Measurements from ENCODE around the gene ZNF613.
"Not testable (repeated sequence)": the region's sequence is repeated elsewhere in the genome, so short reads cannot be mapped to it uniquely, and the experiment has no call there.

The ZNF613 gene

DNA sequence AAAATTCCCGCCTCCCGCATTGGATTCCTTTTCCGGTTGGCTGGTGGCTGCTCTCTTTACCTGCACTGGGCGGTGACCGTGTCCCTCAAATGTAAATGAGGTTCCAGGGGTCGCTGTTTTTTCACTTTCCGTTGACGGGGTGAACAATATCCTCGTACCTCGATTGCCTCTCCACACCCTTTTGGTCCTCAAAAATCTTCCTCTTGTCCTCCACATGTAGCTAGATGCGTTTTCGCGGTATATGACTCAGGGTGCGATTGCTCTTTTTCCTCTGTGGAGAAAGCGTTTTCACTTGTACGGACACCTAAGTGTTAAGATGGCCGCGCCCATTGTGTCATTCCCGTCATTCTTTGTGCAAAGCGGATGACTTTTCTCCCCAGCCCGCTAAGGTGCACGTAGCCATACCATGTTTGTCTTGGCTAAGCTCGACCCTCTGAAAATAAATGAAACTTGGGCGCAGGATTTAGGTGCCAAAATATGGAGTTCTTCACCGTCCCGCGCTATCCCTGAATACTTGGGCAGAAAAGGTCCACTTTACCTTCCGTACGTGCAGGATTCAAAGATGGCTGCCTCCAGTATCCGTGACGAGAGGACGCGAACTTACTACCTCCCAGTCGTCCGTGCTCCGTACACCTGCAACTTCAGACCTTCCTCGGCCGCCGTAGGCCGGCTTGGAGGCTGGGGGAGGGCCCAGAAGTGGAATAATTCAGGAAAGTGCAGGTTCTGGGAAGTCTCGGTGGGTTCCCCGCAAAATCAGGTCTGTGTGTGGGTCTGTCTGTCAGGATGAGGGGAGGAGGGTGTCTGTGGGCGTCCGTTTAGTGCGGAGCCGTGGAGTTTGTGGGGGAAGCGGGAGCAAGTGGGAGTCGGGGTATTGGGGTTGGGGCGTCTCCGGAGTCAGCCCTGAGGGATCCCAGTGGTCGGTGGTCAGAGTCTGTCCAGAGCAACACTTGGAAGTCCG, at the start of gene ZNF613:
TSS of gene ZNF613 (plus strand) at position 689 of the 958 bp plus-strand sequence. CDS start 8,749 bp downstream, outside the sequence.
- DNase-seq: peak; percentile 82

GRCh38 chr19:51882518-51882917, 44.8 kb upstream of the ZNF613 start:
- no peak for DNase-seq

DNA sequence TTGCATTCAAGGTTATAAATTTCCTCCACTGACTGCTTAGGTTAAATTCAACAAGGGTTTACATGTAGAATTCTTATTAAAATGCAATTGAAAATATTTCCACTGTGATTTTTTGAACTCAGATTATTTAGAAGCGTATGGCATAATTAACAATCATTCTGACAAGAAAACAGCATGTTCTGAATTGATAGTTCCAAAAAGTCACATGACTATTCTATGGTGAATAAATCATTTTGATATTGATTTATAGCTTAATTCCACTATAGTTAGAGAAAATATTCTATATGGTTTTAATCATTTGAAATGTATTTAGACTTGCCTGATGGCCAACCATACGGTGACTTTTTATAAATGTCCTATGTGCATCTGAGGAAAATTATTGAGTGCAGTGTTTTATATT, 42.6 kb upstream of the ZNF613 start:
- DNase-seq: no peak

DNA sequence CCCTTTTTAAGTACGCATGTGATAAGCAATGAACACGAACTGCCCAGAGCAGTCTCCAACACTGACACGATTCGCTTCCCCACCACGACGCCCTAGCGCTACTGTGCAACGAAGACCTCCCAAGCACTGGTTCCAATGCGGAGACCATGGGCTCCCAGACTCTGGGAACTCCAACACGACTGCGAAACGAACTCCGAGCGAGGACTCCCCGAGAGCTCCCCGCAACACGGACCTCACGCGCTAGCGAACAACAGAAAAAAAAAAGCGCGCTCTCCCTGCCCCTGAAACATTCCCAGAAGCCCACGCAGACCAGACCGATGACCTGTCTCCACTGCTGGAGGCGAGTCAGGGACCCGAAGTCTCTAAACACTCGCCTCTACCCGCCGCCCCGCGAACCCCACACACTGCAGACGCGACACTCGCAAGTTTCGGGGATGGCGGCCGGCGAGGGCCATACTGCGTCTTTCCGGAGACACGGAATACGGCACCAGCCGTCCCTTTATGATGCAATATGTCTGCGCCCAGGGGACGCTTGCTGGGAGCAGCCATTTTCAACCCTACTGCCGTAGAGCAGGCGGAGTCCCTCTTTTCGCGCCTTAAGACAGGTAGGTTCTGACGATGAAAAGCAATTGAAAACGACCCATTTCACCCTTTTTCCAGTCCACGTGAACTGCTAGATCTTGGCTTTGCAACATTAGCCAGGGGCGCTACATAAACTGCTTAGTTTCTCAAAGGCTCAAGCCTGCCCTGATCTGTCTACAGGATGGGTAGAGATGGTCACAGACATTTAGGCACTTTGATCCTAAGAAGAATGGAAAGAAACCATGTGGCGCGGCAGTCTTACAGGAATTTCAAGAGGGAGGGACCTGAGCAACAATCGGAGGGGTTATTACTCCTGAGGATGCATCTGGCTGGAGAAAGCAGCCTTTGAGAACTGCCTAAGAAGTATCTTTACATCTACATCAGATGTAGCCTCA, 39.5 kb upstream of the ZNF613 start, which contains the start of gene ZNF577:
TSS of gene ZNF577 (minus strand) at position 430 of the 977 bp plus-strand sequence. CDS start 7,569 bp downstream, outside the sequence.
- DNase-seq: peak; percentile 40

GRCh38 chr19:51889934-51890333, 37.3 kb upstream of the ZNF613 start:
- no peak for DNase-seq

DNA sequence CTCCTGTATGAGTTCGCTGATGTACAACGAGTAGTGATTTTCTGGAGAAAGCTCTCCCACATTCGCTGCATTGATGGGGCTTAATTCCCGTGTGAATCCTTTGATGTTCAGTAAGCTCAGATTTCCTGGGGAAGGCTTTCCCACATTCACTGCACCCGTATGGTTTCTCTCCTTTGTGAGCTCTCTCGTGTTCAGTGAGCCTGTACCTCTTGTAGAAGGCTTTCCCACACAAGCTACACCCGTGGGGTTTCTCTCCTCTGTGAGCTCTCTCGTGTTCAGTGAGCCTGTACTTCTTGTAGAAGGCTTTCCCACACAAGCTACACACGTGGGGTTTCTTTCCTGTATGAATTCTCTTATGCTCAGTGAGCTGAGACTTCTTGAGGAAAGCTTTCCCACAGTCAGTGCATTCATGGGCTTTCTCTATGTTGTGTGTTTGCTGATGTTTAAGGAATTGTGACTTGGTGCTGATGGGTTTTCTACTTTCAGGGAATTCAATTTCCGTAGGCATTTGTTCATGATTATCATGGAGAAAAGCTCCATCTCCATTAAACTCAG, 36.0 kb upstream of the ZNF613 start:
- no peak for DNase-seq

DNA sequence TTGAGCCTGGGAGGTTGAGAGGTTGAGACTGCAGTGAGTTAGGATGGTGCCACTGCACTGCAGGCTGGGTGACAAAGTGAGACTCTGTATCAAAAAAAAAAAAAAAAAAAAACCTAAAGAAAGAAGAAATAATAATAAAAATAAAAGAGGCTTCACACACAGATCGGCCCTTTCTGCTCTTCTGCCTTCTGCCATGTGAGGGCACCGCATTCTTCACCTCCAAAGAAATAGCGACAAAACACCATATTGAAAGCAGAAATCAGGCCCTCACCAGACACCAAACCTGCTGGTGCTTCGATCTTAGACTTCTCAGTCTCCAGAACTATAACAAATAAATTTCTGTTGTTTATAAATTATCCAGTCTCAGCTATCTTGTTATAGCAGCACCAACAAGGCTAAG, 25.4 kb upstream of the ZNF613 start:
- DNase-seq: no peak

DNA sequence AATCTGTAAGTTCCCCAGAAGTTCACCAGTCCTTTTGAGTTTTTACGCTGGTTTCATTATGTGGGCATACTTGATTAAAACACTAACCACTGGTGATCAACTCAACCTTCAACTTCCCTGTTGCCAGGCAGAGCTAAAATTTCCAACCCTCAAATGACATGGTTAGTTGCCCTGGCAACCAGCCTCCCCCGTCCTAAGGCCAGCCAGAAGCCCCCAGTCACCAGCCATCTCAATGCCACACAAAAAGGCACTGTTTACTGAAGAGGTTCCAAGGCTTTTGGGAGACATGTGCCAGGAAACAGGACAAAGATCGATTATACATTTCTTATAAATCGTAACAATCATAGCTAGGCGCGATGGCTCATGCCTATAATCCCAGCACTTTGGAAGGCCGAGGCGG, 24.1 kb upstream of the ZNF613 start:
- no peak for DNase-seq

GRCh38 chr19:51904331-51905165, 22.7 kb upstream of the ZNF613 start, which contains the start of gene ZNF649:
ZNF649 (minus strand) TSS chr19:51905017; CDS start chr19:51900107, 4,910 bp downstream.
- peak; percentile 69 for DNase-seq

- DNase-seq: no peak
Measured at GRCh38 chr19:51905206-51905605, 22.1 kb upstream of the ZNF613 start.

- DNase-seq: not testable (repeated sequence)
Measured at GRCh38 chr19:51905639-51906038, 21.6 kb upstream of the ZNF613 start.

GRCh38 chr19:51906108-51906507, 21.2 kb upstream of the ZNF613 start:
- DNase-seq: not testable (repeated sequence)

DNA sequence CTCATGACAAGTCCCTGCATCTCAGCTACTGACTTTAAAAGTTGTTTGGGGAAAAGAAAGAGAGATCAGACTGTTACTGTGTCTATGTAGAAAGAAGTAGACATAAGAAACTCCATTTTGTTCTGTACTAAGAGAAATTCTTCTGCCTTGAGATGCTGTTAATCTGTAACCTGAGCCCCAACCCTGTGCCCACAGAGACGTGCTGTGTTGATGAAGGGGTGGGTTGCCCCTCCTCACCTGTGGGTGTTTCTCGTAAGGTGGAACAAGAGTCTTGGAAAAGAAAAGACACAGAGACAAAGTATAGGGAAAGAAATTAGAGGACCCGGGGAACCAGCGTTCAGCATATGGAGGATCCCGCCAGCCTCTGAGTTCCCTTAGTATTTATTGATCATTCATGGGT, 19.3 kb upstream of the ZNF613 start:
- DNase-seq: not testable (repeated sequence)

- DNase-seq: no peak
Measured at GRCh38 chr19:51915324-51915867, 11.9 kb upstream of the ZNF613 start.

DNA sequence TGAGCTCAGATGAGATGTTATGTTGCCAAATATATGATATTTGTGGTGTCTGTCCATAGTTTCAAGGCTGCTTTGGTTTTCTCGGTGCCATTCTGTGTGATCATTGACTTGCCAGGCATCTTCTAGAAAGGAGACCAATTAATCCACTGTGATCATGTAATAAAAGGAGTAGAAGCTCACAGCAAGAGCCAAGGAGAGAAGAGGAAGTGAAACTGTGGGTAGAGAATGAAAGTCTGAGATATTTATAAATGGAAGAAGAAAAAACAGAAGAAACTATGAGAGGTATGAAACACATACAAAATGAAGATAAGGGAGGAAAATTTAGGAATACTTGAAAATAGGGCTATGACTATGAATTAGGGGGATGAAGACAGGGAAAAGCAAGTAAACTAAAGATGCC, 11.1 kb upstream of the ZNF613 start:
- DNase-seq: no peak

- no peak for DNase-seq
Measured at GRCh38 chr19:51919606-51920005, 7.7 kb upstream of the ZNF613 start.

- DNase-seq: no peak
Measured at GRCh38 chr19:51921949-51922348, 5.3 kb upstream of the ZNF613 start.

GRCh38 chr19:51926426-51926783, 867 bp upstream of the ZNF613 start:
- no peak for DNase-seq

GRCh38 chr19:51927859-51928258, 587 bp downstream of the ZNF613 start:
- DNase-seq: no peak

- no peak for DNase-seq
Measured at GRCh38 chr19:51931921-51932320, 4.6 kb downstream of the ZNF613 start.

DNA sequence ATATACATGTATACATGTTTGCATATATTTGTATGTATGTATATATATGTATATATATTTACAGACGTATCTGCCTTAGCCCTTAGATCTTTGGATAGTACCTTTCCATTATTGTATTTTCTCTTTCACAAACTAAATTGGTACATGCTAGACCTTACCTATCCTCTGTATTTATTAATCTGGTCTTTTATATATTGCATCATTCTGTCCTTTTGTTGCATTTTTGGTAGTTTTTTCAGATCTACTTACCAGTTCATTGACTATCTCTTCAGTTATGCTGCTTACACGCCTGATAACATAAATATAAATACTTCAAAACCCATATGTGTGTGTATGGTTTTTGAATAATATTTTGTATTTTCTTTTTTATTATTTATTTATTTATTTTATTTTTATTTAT, 11.7 kb downstream of the ZNF613 start:
- no peak for DNase-seq
